ENCODE measurements around the gene BRF1.
A peak's percentile ranks its signal among the peaks of the same experiment; 100 is the strongest.

BRF1 gene

GRCh38 chr14:105192866-105193731 is 107.7 kb downstream of the BRF1 start:
- DNase-seq = no peak

GRCh38 chr14:105187935-105188524 is 112.8 kb downstream of the BRF1 start:
- DNase-seq = no peak

GRCh38 chr14:105187116-105187515 is 113.7 kb downstream of the BRF1 start:
- DNase-seq = no peak

GRCh38 chr14:105185973-105186372 is 114.8 kb downstream of the BRF1 start:
- DNase-seq = no peak

GRCh38 chr14:105185001-105185400 is 115.8 kb downstream of the BRF1 start:
- no peak for DNase-seq

GRCh38 chr14:105184461-105184860 is 116.3 kb downstream of the BRF1 start:
- no peak for DNase-seq

GRCh38 chr14:105182296-105183020 is 118.3 kb downstream of the BRF1 start:
- no peak for DNase-seq

- DNase-seq = no peak
Measured at GRCh38 chr14:105181549-105182295, 119.1 kb downstream of the BRF1 start.

- peak; percentile 78 for DNase-seq
Measured at GRCh38 chr14:105180592-105181548, 119.9 kb downstream of the BRF1 start, which contains the start of gene NUDT14. Gene NUDT14, minus strand, starts transcription at chr14:105181312. Its CDS starts 103 bp downstream, at chr14:105181209.

- DNase-seq = no peak
Measured at GRCh38 chr14:105179191-105179590, 121.6 kb downstream of the BRF1 start.

GRCh38 chr14:105178868-105179140 is 122.0 kb downstream of the BRF1 start:
- no peak for DNase-seq

GRCh38 chr14:105178069-105178867 is 122.5 kb downstream of the BRF1 start:
- DNase-seq = no peak

- no peak for DNase-seq
Measured at GRCh38 chr14:105177082-105177481, 123.7 kb downstream of the BRF1 start.

- DNase-seq = no peak
Measured at GRCh38 chr14:105176513-105176912, 124.3 kb downstream of the BRF1 start.

GRCh38 chr14:105173901-105174894 is 126.6 kb downstream of the BRF1 start:
- peak; percentile 23 for DNase-seq

- DNase-seq = no peak
Measured at GRCh38 chr14:105173145-105173544, 127.7 kb downstream of the BRF1 start.

GRCh38 chr14:105172476-105172875 is 128.3 kb downstream of the BRF1 start:
- no peak for DNase-seq

- no peak for DNase-seq
Measured at GRCh38 chr14:105171004-105171673, 129.7 kb downstream of the BRF1 start.

Measured in effector CD4-positive, alpha-beta T cell (primary cell).